NCI-H2029 treated with DMSO at 0.1 percent for 48 hours (cell line): ENCODE data around the gene MIPOL1.

Experiments
- DNase-seq: peaks from one replicate; lab custom pipeline; 2025; lab: John Stamatoyannopoulos, UW

Gene MIPOL1

DNA sequence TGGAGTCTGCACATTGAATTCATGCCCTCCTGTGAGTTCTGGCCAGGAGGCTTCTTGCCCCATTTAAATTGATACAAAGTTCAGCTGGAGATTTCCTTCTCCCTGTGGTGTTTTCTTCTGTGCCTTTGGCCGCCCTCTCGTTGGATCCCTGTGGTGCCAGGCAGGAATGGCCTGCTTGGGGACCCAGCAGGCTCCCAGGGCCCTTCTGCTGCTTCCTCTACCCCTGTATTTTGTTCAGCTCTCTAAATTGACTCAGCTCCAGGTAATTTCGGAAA, 200.1 kb downstream of the MIPOL1 start:
- DNase-seq, result no peak

DNA sequence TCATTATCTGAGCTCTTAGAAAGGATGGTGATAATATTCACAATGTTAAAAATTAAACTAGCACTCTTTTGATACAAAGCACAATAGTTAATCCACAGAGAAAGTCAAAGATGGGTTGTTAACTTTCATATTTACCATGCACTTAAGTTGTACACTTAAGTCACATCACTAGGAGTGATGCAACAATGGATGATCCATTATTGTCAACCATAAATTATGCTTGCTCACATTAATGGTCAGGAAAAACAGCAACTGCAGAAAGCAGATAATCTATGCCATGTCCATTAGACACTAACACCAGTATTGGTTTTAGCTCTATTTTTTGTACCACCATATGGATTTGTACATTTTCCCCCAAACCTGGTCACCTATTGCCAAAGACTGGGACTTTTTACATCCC, 201.8 kb downstream of the MIPOL1 start:
- no peak for DNase-seq

DNA sequence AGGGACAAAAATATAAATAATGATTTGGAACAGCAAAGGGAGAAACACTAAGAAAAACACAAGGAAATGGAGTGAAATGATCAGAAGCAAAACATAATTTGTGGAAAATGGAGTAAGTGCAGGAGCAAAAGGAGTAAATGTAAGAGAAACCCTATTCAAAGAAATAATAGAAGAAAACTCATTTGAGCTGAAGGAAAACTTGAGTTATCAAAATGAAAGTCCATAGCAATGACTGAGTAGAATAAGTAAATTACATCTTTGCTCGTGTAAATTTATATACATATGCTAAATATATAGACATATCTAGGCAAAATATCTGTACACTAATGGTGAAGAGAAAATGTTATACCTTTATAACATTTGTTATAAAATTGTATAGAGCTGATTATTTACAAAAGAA, 203.4 kb downstream of the MIPOL1 start:
- no peak for DNase-seq

DNA sequence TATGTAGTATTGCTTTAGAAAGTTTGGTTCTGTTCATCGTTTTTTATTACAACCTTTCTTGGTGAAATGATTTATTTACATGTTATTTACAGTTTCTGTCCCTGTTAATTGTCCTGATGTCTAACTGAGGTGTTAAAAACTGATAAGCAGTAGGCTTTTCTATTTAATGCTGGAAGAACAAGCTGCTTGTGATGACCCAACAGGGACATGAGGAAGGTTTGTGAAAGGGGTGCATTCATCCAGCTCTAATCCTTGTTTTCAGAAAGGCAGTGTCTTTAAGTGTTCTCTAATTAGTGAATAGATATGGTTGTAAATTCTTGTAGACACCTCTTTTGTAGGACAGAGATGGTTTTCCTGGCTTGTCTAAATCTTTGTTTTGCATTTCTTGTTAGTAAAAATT, 205.9 kb downstream of the MIPOL1 start:
- no peak for DNase-seq

DNA sequence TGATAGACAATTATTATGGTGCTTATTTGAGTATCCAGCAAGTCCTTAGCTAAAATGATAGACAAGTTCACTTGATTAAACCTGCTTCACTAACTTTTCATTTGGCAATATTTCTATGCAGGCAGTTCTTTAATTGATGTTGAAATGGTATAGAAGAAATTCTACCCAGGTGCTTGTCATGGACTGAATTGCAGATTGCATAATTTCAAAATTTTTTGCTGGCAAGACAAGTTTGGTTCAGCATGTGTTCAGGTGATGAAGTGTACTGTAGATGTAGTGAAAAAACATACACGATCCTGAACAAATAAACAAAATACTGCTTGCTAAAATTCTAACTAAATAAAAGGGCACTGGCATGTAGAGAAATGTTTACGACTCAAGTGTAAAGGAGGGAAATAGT, 208.4 kb downstream of the MIPOL1 start:
- no peak for DNase-seq

DNA sequence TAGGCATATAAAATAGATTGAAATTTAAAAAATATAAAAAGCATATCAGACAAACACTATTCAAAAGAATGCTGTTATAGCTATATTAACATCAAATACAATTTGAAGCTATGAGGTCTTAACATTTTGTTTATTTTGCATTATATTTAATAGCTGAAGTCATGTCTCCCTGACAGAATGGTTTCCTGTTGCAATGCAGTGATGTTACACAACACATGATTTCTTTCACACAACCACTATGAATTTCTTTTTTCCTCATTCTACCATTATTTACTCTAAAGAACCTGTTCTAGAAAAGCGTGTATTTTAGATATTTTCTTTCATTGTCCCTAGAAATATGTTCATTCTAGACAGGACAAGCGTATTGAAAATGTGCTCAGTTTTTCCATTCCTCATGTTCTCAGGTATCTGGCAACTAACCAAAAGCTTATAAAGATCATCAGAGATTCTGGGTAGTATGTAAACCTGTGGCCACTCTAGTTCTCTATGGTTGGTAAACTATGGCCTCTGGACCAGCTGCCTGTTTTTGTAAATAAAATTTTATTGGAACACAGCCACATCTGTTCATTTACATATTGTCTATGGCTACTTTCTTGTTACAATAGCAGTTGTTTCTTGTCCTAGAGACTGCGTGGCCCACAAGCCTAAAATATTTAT, 213.5 kb downstream of the MIPOL1 start:
- DNase-seq, result peak; percentile 95

DNA sequence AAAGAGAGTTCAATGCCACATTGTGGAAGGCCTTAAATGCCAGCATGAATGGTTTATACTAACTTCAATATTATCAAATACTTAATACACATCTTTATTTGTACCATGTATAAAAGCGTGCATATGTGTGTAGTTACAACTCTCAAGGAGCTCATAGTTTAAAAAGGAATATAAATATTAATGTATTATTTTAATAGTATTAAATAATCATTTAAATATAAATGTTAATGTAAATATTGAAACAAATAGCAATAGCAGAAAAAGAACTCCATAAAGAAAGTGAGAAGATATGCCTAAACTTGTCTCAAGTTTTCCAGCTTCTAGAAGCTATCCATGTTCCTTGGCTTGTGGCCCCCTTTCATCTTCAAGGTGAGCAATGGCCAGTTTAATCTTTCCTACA, 215.3 kb downstream of the MIPOL1 start:
- DNase-seq, result no peak

DNA sequence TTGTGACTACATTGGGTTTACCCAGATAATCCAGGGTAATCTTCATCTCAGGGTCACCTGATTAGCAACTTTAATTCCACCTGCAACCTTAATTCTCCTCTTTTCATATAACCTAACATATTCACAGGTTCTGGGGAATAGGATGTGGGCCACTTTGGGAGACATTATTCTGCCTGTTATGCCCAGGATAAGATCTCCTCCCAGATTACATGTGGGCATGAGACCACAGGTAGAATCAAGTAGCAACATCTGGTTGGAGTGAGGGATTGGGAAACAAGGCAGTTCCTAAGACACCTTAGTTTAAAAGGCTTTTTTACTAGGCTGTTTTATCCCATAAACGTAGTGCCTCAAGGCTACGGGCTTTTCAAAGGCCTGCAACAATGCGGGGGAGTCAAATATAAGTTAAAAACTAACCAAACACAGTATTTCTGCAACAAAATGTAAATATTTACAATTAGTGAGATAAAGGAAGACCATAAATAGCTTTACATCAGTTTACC, 215.8 kb downstream of the MIPOL1 start:
- no peak for DNase-seq

DNA sequence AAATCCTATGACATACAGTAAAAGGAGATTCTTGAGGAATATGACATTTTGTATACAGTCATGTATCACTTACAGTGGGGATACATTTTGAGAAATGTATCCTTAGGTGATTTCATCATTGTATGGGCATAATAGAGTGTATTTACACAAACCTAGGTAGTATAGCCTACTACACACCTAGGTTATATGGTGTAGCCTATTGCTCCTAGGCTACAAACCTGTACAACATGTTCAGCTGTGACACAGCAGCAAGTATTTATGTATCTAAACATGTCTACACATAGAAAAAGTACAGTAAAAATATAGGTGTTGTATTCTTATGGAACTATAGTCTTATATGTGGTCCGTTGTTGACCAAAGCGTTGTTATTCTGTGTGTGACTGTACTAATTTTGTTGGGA, 218.5 kb downstream of the MIPOL1 start:
- DNase-seq, result no peak

DNA sequence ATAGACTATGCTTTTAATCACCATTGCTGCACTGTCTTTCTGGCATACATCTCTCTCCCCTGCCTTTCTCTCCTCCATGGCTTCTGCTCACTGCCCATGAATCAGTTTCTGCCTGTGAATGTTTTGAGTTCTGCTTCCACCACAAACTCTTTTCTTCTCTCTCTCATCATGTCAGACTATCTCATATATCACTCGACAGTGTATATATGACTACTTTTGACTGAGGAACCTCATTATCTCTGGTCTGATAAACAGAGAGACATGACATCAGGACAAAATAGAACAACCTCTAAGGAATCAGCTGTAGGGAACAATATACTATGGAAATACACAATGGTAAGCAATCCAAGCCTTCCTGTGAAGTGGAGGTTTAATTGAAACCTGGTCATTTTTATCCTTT, 219.4 kb downstream of the MIPOL1 start:
- DNase-seq, result no peak

DNA sequence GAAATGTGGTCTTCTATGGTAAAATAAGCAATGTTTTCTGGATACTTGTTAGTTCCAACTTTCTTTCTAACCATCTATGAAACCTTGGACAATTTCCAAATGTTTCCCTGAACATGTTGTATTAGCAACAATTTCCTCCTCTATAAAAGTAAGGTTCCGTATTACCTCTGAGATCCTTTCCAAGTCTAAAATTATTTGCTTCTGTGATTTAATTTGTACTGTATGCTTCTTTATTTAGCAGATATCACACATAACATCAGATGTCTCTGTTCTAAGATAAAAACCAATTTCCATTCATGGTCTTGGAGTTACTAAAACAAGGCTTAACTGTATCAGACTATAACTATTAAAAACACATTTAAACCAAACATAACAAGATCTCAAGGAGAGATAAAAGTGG, 220.1 kb downstream of the MIPOL1 start:
- DNase-seq, result no peak

DNA sequence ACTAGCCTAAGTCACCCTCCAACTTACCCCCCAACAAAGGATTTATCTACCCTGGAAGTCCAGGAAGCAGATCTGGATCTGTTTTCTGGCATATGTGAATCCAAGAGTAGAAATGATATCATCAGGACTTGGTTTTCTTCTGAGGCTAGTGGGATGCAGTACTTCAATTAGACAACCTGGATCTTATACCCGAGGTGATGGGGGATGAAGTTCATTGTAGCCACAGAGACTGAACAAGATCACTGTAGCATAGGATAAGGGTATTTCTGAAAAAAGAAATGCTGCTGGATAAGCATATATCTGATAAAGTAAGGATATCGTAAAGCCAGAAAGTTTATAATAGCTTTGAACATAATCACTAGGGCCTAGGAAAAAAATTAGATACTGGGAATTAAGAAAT, 222.9 kb downstream of the MIPOL1 start:
- no peak for DNase-seq

DNA sequence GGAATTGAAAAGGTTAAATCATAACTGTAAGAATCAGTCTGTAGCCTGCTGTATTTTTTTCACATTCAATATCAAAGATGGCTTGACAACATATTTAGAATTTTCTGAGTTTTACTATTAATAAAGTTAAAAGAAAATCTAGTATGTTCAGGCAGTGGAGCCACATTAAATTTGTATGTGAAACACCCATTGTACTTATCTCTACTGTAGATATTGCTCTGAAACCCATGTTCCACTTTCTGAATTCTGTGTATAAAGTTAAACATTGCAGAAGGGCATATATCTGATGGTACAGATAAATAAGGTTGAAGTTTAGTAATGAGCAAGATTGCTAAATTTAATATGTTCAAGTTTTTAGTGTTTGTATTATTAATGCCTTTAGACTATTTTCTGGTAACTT, 224.6 kb downstream of the MIPOL1 start:
- DNase-seq, result no peak

DNA sequence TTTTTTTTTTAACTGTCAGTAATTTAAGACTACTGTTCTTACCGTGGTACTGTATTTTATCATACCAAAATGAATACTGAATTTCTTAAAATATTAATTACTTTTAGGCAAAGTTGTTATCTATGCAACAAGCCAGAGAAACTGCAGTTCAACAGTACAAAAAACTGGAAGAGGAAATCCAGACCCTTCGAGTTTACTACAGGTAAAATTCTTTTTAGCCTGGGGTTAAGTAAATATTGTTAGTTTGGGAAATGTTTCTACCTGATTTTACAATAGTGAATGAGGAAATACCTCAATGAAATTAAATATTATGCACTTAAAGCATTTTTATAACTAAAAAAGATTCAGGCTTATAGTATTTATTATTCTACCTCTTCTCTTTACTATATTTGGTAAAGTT, 225.0 kb downstream of the MIPOL1 start:
- no peak for DNase-seq

DNA sequence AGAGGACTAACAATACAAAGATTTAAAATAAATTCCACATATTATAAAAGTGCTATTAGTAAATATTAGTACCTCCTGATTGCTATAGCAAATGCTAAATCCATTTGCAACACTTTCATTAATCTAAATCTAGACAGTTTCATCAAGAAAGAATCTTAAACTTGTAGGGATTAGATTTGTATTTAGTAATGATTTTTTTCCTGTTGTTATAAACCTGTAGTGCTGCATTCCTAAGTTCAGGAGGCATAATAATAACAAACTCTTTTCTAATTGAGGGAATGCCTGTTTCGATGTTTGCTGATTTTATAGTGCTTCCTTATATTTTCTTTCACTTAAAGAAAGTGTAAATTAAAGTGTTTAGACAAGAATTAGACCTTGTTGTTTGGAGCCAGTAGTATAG, 231.2 kb downstream of the MIPOL1 start:
- no peak for DNase-seq

DNA sequence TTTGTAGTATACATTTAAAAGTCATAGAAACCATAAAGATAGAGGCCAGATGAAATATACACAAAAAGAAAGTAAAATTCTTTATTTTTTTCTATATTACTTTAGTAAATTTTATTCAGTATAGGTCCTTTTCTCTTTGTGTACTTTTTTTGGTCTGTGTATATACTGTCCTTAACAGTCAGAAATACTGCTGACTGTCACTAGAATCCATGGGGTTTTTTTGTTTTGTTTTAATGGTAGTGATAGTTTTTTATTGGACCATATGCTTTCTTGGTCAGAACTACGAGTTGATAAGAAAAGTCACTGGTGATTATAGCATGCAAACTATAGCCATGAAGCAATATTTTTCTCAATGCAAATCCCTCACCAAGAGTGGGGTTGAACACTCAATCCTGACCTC, 231.9 kb downstream of the MIPOL1 start:
- DNase-seq, result no peak

DNA sequence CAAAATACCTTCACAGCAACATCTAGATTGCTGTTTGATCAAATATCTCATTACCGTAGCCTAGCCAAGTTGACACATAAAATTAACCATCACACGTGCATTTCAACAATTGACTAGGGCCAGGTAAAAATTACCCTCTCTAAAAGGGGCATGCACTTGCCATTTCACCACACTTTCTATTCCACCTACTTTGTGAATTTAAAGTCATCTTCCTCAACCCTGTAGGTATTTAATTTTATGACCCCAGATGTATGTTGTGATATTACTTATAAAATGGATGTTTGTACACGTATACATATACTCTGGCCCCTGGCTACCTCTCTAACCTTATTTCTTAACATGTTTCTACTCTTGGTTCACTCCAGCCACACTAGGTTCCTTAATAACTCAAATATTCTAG, 237.1 kb downstream of the MIPOL1 start:
- DNase-seq, result no peak

DNA sequence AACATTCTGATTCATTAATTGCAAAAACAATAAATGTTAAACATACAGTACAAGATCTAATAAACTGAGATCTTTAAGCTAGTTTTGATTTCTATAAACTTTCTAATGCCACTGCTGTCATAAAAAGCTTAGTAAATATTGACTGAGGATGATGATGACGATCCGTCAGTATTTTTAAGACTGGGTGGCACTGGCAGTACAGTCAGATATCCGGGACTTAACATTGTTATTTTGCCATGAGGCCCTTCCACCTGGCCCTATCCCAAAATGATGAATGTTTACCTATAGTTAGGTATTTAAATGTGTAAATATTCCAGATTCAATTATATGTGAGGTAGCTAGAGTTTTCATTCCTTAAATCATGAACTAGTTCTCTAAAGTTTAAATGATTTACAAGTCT, 238.8 kb downstream of the MIPOL1 start:
- DNase-seq, result peak; percentile 47

DNA sequence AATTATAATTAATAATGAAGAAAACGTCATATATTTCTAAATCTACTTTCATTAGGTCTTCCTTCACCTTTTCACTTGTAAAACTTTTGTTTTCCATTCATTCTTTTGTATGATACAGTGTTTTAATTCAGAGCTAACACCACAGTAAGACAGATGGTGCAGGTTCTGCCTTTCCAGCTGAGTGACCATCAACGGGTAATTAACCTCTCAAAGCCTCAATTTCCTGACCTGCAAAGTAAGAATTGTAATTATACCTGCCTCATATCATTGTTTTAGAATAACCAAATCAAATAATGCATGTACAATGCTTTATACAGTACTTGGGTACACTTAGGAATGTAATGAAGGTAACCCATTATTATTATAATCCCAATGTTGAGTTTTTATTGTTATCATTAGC, 239.8 kb downstream of the MIPOL1 start:
- no peak for DNase-seq

DNA sequence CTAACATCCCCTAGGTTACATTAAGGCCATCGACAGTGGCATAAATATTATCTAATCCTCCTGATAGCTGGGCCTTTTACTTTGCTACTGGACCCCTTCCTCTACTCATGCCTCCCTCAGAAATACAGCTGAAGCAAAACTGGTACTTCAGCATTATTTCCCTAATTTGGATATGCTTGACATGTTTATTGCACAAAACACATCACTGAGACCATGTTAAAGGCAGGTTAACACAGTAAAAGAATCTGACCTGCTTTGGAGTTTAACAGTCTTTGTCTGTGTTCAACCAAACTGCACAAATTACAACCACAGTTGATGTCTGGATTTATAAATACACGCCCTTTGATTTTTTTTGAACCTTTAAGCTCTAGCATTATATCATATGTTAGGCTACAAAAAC, 240.7 kb downstream of the MIPOL1 start:
- no peak for DNase-seq

DNA sequence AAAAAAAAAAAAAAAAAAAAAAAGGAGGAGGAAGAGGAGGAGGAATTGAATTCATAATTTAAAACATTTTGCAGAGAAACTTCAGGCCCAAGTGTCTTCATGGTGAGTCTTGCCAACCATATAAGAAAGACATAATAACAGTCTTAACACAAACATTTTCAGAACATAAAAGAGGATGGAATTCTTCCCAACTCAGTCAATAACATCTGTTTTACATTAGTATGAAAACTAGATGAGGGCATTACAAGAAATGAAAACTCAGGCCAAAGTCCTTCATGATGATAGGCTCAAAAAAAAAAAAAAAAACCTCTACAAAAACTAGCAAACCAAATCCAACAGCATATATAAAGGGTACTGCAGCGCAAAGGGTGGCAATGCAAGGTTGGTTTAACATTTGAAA, 245.7 kb downstream of the MIPOL1 start:
- DNase-seq, result no peak

DNA sequence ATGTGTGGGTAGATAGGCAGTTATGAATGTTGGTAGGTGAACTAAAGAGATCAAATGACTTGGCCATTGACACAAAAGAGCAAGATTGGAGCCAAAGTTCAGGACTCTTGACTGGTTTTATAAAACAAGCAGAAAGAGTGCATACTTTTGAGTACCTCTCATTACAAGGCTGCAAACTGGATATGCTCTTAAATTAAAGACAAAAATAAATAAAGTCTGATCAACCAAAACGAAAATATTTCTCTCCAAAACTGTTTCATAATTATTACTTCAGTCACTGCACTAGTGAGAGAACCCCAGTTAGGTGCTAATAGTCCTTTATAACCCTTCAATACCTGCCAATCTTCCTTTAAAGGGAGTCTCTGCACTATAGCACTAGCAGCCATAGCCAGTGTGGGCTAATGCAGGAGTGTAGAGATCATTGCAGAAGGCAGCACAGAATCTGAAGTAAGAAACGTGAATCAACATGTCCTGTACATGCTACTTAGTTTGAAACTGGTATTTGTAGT, 250.2 kb downstream of the MIPOL1 start:
- DNase-seq, result no peak

DNA sequence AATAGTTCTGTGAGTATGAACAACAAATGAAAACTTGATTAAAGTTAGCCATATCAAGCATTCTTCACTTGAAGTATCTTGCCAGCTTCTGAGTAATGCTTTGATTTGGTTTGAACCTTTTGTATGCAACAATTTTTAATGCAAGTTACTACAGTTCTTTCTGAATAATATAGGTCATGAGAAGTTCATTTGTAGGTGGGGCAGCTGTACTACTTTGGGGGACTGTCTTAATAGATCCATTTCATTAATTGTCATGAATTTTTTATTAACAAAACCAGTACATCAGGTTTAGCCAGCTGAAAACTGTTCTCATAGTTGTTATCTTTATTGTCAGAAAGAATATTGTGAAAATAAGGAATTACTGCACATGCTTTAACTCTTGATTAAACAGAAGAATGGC, 254.6 kb downstream of the MIPOL1 start:
- DNase-seq, result no peak

DNA sequence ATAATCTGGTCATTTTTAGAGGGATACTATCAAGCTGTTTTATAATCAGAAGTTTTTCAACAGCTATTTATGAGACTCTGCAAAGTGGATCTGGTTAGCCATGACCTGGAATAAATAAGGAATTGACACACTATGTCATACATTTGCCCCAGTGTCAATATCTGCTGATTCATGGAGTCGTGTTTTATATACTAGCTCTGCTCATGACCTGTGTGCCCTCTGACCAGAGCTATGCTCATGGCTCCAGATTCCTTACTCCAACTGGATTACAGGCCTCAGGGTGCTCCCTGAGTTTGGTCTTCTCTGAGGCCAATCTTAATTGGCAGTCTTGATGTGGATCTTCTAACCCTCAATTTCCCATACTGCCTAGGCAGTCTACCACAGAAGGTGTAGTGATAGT, 256.2 kb downstream of the MIPOL1 start:
- DNase-seq, result no peak

DNA sequence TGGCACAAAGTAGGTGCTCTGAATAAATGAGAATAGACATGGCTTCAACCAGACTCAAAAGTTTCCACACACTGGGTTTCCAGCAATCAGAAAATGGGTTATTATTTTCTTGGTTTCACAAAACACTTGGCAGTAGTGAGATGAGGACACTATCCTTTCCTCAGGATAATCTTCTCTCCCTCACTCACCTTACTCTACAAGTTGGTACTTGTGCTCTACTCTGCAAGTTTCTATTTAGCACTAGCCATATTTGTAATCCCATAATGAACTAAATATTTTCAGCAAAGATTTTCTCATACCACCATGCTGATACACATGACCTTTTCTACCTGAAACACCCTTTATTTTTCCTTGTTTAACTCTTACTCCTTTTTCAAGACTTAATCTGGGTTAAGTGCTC, 259.6 kb downstream of the MIPOL1 start:
- no peak for DNase-seq
